Measurements from ENCODE around the gene DBF4B.

DNA sequence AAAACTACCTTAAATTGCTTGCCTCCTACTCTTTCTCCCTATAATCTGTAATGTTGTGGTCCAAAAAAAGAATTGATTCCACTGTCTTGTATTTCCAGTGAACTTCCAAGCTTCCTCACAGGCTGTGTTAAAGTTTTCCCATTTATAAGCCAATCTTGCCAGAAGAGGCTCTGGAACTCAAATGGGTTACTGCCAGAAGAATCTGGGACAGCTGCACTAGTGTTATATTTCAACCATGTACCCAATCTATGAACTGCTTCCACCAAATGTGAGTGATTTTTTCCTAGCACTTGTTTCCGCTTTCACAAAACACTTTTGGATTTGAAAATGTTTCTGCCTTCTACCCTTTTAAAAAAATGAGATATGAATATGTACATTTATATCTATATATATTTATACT, 20.7 kb upstream of the DBF4B start:
- TF ChIP-seq ARNT (IDR thresholded peaks at IDR 0.05) (no peak), SP1 (IDR thresholded peaks at IDR 0.05) (no peak), TARDBP (IDR thresholded peaks at IDR 0.05) (no peak), NFRKB (IDR thresholded peaks at IDR 0.05) (no peak), SUZ12 (IDR thresholded peaks at IDR 0.05) (no peak), HDGF (IDR thresholded peaks at IDR 0.05; ENCODE audit: borderline replicate concordance) (no peak), ZNF384 (IDR thresholded peaks at IDR 0.05) (no peak), BHLHE40 (IDR thresholded peaks at IDR 0.05; ENCODE audit: borderline replicate concordance) (no peak), FOXM1 (IDR thresholded peaks at IDR 0.05; ENCODE audit: borderline replicate concordance) (no peak), ELF4 (IDR thresholded peaks at IDR 0.05) (no peak), LEF1 (IDR thresholded peaks at IDR 0.05; ENCODE audit: borderline replicate concordance) (no peak), FOXK2 (IDR thresholded peaks at IDR 0.05) (no peak), L3MBTL2 (conservative IDR thresholded peaks at IDR 0.05) (no peak)
- TF ChIP-seq, protein P1, sequence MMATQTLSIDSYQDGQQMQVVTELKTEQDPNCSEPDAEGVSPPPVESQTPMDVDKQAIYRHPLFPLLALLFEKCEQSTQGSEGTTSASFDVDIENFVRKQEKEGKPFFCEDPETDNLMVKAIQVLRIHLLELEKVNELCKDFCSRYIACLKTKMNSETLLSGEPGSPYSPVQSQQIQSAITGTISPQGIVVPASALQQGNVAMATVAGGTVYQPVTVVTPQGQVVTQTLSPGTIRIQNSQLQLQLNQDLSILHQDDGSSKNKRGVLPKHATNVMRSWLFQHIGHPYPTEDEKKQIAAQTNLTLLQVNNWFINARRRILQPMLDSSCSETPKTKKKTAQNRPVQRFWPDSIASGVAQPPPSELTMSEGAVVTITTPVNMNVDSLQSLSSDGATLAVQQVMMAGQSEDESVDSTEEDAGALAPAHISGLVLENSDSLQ (IDR thresholded peaks at IDR 0.05): no peak

Data from HEK293T (cell line).